Adipose tissue (tissue), 3 donors: ENCODE data around the gene ARHGEF40. TPM values are rescaled to one million over a fixed set of nuclear protein-coding genes. Genes with fewer than 3 reads are reported as not detected.
A peak's percentile ranks its signal among the peaks of the same experiment; 100 is the strongest.

Source experiments
- H3K27ac ChIP-seq: one replicate; pipeline ENCODE4 v1.5.1; 2013; ENCODE audit warnings: low read depth, low read length
- WGBS, 3 donors: extraction: QIAGEN DNeasy Blood & Tissue Kit; methylation state at CpG; one replicate each; pipeline ENCODE4 v1.1.7; 2013; 5-methylcytosine and 5-hydroxymethylcytosine counted together
- polyA plus RNA-seq, 3 donors: library from polyadenylated mRNA; stranded (reverse); fragments of 200-250 nt; gene quantifications; one replicate each; pipeline ENCODE4 v1.2.3, GENCODE V29; 2013
- donor health status: healthy with polysubstance abuse.
- donor health status: Bipolar disorder and iron deficiency.
- donor health status: healthy.

ARHGEF40 gene
- polyA plus RNA-seq, 3 donors = 21.6 to 67.2 (median 44.0) TPM

DNA sequence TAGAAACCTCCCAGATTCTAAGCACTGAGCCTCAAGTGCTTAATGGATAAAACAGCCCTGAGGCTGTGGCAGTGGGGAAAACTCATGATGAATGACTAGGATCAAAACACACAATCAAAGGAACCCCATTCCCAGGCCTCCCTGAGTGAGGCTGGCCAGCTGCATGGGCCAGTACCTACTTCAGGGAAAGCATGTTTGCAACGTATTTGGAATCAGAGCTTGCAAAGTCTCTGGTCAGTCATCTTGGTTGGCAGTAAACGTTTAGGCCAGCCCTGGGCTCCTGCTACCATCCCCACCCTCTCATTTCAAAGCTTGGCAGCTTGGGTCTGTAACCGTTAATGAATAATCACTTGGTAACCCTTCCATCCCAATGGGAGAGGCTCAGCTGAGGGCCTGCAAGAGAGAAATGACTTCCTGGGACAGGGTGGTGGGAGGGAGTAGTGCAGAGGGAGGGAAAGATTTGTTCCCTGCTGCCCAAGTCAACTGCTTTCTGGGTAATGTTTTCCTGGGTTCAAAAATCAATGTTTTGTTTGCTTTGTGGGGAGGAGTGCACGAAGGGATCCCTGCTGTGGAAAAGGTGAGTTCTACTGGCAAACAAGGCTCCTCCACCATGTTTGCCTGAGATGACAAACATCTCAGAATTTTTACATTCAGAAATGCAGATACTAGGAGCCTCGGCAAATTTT lies 14.5 kb upstream of the ARHGEF40 start:
- 36 to 74% (median 62%) methylated on average over 5 of the region's 5 CpGs for WGBS, 3 donors
- no peak overlapping the region for H3K27ac ChIP-seq

DNA sequence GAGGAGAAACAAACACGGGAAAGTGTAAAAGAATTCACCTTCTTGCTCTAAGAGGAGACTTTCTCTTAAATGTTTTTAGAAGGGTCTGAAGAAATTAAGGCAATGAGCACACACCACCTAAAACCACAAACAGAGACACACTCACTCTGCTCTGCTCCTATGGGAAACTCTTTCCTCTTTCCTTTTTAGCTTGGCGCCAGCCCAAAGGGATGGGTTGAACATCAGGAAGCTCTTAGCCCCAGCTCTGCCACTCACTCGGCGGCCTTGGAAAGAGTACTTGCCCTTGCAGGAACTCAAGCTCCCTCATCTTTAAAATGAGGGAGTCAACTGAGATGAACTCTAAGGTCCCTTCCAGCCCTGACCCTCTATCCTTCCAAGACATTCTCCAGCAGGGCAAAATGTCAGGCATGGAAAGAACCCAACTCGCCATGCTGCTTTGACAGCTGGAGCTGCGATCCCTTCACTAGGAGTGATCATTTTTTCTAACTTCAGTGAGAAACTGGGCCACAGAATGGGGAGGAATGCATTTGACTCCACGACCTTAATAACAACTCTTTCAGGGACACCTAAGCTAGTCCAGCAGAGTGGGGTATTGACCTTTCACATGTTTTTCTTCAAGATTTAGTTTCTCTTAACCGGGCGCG lies 13.5 kb upstream of the ARHGEF40 start:
- 73 to 79% (median 77%) methylated on average over 10 of the region's 10 CpGs for WGBS, 3 donors
- no peak overlapping the region for H3K27ac ChIP-seq

DNA sequence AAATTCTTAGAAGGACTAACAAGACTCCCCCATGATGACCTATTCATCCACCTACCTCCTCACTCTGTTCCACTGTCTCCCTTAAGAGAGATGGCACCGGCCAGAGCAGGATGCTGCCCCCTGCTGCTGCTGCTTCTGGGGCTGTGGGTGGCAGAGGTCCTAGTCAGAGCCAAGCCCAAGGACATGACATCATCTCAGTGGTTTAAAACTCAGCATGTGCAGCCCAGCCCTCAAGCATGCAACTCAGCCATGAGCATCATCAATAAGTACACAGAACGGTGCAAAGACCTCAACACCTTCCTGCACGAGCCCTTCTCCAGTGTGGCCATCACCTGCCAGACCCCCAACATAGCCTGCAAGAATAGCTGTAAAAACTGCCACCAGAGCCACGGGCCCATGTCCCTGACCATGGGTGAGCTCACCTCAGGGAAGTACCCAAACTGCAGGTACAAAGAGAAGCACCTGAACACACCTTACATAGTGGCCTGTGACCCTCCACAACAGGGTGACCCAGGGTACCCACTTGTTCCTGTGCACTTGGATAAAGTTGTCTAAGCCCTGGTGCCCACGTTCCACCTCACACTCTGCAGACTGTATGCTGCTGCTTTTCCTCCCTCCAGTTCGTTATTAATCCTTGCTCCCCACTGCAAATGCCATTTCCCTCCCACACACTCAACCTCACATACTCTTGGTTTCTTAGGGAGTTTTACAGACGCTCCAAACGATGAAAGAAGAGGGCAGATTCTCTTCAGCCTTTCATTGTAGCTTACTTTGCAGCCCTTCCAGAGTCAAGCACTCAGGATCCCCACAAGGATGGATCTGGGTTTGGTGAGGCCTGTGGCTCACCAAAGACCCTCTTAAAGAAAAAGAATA lies 12.1 kb upstream of the ARHGEF40 start, which contains the start of gene RNASE8:
Gene RNASE8 (plus strand): TSS at position 20 of the 873 bp plus-strand sequence. CDS start 71 bp downstream, at position 91.
- WGBS, 3 donors = 70 to 77% (median 71%) methylated on average over 8 of the region's 8 CpGs
- H3K27ac ChIP-seq = no peak within 1 kb of the TSS

DNA sequence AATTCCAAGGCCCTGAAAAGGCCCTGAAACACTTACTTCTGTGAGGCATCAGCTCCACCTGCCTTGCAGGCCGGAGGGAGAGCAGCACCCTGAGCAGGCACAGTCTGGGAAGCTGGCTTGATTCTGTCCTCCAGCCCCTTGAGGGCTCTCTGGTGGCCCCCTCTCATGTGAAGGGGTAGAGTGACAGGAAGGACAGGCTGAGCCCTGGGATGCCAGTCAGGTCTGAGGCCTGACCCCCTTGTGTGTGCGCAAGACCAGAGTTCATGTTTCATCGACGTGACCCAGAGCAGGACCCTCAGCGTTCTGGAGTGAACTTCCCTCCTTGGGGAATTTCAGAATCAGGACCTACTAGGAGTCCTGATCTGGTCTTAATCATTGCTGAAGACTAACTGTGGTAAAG lies 11.2 kb upstream of the ARHGEF40 start:
- no peak overlapping the region for H3K27ac ChIP-seq
- WGBS, 3 donors = 86 to 92% (median 89%) methylated on average over 5 of the region's 5 CpGs

DNA sequence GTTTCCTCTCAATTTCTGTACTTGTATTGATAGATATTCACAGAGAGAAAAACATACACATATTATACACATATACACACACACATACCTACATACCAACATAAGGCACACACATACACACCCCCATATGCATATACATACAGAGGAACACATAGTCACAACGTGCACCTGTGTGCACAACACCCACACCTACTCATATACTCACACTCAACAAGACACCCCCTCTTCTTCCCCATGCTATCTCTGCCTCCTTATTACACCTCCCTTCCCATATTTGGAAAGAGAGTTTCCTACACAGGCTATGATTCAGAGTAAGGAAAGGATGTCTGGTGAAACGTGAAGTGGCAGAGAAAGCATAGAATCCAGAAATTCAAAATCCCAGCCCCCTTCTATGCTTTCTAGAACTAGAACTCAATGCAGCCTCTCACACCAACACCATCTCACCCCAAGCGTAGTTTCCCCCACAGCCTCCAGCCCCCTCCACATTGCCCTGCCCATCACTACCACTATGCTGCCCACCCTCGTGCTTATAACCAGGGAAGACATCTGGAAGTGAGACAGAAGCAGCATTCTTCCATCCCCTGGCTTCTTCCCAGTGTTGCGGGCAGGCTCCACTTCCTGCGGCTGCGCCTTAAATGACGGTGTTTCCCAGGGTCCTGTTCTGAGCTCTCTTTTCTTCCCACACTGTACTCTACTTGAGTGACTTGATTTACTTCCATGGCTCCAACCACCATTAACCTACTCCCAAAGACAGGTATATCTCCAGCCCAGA lies 10.1 kb upstream of the ARHGEF40 start:
- 68 to 82% (median 76%) methylated on average over 8 of the region's 8 CpGs for WGBS, 3 donors
- H3K27ac ChIP-seq = no peak overlapping the region

DNA sequence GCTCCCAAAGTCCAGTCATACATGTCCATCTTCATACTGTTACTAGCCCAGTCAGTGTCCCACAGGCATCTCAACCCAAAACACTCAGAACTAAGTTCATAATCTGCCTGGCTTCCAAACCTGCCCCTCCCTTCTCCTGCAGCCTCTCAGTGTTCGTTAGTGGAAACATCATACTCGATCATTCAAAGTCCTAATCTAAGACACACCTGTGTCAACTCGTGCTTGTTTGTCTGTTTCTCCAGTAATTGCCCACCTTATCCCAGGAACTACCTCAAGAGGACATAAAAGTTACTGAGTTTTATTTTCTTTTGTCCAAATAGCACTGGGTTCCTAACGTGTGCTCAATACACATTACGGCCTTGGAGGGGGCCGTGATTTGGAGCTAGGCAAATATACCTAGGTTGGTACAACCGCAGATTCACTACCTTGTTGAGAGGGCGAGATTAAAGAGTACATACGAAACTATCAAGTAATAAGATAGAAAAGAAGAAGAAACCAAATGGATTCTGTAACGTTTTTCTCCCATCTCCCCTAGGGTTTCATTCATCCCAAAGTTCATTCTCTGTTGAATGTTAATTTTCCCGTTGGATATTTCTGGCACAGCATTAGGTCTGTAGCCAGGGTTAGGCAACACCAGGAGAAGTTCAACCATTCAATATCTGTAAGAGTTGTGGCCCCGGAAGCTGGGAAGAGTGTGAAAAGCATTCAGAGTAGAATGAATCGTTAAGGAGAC lies 9.3 kb upstream of the ARHGEF40 start:
- 32 to 77% (median 71%) methylated on average over 13 of the region's 13 CpGs for WGBS, 3 donors
- no peak overlapping the region for H3K27ac ChIP-seq

DNA sequence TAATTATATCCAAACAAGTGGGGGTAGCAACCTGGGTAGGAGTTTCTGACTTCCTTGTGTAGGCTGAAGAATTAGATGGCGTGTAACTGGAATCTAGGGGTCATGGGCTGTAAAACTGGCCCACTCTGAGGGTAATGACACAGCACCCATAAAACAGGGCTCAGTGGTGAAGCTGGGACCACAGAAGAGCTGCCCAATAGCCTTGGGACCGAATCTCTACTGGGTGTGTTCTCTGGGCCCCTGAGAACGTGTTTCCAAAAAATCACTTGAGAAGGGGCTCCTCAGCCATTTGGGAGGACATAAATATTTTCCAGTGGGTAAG lies 8.8 kb upstream of the ARHGEF40 start:
- H3K27ac ChIP-seq = no peak overlapping the region
- WGBS, 3 donors = 85 to 94% (median 90%) methylated on average over 3 of the region's 3 CpGs

DNA sequence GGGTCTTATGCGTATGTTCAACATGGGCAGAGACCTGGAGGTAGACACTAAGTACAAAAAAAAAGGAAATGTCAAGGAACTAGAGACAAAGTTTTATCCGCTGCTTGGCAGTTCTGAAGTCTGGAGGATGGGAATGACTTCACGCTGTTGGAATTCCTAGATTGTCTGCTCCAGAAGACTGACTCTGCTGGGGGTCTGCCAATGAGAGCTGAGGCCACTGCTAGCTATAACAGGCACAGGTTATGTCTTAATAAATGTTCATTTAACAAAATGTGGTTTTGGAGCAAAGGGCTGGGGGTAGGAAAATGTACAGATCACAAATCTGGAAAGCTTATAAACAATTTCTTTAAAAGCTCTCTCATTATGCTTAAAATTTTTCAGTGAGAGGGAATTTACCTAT lies 6.6 kb upstream of the ARHGEF40 start:
- WGBS, 3 donors = 59 to 81% (median 61%) methylated on average over 3 of the region's 3 CpGs
- H3K27ac ChIP-seq = no peak overlapping the region

DNA sequence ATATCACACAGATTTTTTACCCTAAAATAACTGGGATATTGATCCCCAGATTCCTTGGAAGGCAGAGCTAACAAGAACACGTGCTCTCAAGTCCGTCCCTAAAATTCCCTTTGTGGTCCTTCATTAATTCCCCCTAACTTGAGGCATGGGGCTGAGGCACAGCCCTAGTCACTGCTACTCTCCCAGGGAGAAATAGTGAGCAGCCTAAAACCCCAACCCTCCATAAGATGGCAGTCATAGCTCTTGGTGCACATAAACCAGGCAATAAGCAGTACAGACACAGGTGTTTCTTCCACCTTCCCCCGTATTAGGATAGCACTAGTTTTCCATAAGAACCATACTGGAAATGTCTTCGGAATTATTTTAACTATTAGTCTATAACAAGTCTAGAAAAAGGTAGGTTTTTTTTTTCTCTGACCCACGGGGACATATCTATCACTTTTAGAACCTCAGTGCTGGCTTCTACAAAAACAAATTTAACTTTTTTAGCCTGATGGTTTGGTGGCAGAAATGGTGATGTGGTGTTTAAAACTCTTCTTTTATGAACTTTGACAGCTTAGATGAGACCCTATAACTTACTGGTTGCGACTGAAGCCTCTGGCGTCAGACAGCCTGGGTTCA lies 3.1 kb upstream of the ARHGEF40 start:
- 65 to 84% (median 84%) methylated on average over 7 of the region's 7 CpGs for WGBS, 3 donors
- no peak overlapping the region for H3K27ac ChIP-seq

DNA sequence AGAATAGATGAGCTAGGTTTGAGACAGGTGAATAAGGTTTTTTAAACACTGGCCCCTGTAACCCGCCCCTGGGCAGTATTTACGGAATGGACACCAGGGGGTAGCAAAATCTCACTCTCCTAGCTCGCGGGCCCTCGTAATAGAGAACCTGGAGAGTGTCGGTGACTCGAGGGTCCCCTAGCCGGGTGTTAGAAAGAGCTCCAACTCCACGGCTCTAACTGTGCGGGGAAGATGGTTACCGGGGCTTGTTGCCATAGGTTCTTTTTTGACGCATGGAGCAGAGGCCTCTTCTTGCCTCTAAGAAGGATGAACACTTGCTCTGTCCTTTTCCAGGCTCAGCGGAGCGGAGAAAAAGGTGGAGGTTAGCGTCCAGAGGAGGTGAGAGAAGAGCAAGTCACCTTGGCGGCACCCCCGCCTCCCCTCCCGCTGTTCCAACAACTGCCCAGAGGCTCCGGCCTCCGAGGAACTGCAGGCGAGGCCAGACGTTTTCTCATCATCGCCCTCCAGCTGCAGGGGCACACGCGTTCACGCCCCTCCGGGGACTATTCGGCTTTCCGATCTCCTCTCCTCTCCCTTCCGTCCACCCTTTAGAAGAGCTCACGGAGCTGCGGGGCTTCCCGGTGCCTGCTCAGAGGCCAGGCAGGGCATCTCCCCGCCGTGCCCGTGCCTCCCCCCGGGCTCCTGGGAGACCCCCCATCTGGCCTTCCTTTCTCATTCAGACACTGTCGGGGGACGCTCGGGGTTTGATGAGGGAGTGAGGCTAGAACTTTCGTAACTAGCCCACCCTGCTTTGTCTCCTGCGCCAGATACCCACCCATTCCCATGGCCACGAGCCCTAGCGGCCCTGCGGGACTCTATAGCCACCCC lies 1.4 kb upstream of the ARHGEF40 start:
- 1 to 9% (median 2%) methylated on average over 45 of the region's 45 CpGs for WGBS, 3 donors
- H3K27ac ChIP-seq = no peak overlapping the region

DNA sequence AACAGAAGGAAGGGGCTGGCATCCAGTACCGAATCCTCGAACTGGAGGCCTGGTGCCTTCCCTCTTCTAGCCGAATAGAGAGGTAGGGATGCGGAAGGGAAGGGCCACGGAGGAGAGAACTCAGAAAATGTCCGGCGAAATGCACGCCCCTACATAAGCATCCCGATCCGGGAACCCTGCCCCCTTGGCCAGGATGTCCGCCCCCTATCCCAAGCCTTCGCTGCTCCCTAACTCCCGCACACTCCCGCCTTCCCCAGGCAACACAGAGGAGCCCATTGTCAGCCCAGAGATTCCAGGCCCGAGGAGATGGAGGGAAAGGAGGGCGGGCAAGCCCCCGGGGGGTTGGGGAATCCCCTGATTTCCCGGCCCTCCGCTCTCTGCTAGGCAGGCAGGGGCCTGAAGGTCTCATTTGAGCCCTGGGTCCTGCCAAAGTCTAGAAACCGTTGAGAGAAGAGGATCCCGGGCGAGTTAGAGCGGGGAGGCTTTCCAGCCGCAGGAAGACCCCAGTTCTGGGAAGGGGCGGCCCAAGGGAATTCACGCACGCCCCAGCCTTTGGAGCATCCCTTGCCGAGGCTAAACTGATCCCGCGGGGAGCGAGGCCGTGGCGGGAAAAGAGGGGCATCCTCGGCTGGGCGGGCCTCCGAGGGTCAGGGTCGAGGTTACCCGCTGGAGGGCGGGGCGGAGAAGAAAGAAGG lies 569 bp upstream of the ARHGEF40 start:
- 1 to 3% (median 1%) methylated on average over 36 to 40 of the region's 40 CpGs for WGBS, 3 donors
- no peak overlapping the region for H3K27ac ChIP-seq

DNA sequence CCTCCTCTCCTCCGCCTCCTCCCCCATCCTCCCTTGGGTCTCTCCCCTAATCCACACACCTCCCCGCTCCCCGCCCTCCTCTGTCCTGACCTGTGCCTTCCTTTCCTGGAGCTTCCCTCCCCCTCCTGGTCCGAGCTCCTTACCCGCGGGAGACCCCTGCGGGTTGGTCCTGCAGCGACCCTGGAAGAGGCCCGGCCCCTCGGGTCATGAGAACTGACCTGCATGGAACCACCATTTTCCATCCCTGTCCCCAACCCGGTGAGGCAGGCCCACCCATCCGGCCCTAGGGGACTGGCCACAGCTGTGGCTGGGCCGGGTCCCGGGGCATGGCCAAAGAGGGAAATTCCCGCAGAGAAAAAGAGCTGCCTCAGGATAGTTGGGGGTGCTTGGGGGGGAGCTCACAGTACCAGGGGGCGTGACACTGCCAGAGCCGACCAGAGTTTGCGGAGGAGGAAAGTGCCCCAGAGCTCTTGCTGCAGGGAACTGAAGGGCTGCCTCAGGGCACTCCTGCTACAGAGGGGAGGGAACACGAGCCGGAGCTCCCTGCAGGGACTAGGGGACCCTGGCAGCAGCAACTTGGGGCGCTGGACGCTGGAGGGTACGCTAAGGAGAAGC lies 613 bp downstream of the ARHGEF40 start:
- 1% methylated on average over 23 of the region's 23 CpGs for WGBS, 3 donors
- no peak overlapping the region for H3K27ac ChIP-seq

DNA sequence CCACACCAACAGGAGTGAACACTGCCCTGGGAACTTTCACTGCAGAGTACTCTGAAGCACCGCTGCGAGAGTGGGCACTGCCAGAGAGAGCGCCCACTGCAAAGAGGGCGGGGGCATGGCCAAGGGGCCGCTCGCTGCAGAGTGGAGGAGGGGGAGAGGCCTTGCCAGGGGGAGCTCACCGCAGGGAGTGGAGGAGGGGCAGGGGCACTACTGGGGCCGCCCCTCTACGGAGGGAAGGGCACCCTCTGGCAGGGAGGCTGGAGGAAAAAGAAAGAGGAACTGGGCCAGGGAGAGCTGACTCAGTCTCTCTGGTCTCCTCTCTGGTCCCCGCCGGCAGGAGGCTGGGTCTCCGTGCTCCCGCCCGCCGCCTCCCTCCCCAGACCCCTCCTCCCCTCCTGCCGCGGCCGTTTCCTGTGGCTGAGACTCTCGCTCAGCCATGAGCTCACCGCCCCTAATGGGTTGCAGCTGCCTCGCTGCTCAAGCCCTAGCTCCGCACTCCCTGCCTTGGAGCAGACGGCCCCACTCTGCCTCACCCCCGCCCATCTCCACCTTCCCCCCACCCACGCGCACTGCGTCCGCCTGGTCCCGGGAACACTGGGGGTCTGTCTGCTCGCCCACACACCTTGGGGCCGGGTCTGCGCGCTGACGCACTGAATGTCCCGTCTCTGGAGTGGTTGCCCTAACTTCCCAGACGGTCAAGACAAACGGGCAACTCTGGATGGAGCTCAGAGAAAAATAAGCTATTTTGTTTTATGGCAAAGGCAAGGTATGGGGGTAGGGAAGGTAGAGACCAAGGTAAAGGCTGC lies 1.3 kb downstream of the ARHGEF40 start:
- H3K27ac ChIP-seq = no peak overlapping the region
- 1 to 2% (median 1%) methylated on average over 33 to 37 of the region's 37 CpGs for WGBS, 3 donors

DNA sequence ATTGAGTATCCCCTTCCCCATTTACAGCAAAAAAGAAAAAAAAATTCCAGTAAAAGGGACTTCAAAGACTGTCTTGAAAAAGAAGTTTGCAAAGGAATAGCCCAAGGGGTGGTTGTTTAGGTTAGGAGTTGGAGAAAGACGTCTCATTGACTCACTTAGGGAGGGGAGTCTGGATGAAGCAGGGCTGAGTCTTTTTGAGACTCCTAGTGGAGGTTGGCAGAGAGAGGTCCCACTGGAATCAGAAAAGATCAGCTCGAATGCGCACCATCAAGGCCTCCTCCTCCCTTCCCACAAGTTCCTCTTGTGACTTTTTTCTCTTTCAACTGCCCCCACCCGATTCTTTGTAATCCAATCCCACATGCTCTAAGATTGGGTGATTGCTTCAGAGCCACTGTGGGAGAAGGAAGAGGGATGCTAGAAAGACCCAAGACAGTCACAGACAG lies 1.9 kb downstream of the ARHGEF40 start:
- 12 to 55% (median 21%) methylated on average over 4 of the region's 4 CpGs for WGBS, 3 donors

DNA sequence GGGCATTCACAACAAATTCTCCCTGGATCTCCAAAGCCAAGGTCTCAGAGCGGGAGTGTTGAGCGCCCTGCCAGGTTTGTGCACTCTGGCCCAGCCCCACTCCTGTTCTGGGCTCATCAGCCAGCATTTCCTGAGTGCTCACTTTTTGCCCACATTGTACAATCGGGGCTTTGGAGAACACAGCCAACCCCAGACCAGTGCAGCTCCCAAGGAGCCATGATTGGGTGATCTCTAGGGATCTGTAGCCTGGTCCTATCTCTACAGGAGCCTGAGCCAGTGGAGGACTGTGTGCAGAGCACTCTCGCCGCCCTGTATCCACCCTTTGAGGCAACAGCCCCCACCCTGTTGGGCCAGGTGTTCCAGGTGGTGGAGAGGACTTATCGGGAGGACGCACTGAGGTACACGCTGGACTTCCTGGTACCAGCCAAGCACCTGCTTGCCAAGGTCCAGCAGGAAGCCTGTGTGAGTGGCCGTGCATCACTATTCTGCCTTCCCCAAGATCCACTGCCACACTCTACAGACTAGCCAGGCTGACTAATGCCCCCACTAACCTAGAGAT lies 2.8 kb downstream of the ARHGEF40 start:
- no peak overlapping the region for H3K27ac ChIP-seq
- WGBS, 3 donors = 68 to 84% (median 78%) methylated on average over 9 of the region's 9 CpGs

More for the DNA sequence above, 1.9 kb downstream of the ARHGEF40 start:
- peak overlapping the region; percentile 8 for H3K27ac ChIP-seq
